Stomach (tissue), 4 donors: ENCODE measurements around the gene CCDC24.

ENCODE experiments used
- EP300 ChIP-seq: sonication (generic); formaldehyde crosslinking; IDR thresholded peaks from one replicate; pipeline ENCODE4 v1.6.1; 2017; ENCODE audit warnings: antibody characterized with exemption
- POLR2A ChIP-seq, 4 donors: fragments of 450-650 bp; IDR thresholded peaks; one replicate each; pipeline ENCODE4 v1.6.1; 2016; ENCODE audit warnings: antibody characterized with exemption in 4 of 4, control low read depth in 2 of 4, mild to moderate bottlenecking in 1 of 4, moderate library complexity in 1 of 4
- TF ChIP-seq, protein P1 (sequence below), 7 experiments: fragments of 450-650 bp in 4 of 7; fragments of 200-600 bp in 3 of 7; sonication (generic) in 3 of 7; IDR thresholded peaks; one replicate each; pipeline ENCODE4 v1.5.1; 2016 to 2019; ENCODE audit warnings: antibody characterized with exemption in 7 of 7, control low read depth in 2 of 7, mild to moderate bottlenecking in 1 of 7

DNA sequence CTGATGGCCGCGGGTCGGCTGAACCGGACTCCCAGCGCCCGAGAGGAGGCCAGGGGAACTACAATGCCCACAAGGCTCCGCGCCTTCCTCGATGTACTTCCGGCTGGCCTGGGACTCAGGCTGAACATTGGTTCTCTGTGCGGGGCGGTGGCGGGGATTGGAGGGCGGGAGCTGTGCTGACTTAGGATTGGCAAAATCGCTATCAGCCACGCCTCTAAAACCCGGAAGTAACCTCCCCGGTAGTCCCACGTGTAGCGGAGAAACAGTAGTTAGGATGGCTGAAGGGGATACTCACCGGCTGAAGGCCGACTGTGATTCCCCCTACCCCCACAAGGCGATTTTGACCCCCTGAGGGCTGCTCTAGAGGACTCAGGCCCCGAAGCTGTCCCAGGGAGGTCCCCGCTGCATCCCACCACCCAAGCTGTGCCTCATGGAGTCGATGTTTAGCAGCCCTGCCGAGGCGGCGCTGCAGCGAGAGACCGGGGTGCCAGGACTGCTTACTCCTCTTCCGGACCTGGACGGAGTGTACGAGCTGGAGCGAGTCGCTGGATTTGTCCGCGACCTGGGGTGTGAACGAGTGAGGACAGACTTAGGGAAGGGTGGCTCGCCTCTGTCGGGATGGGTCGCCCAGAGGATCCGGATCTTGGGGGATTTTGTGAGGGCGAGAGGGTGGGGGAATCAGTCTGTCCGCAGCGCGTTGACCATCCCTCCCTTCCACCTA lies 21.5 kb upstream of the CCDC24 start, which contains the start of gene DPH2:
- TF ChIP-seq, protein P1, sequence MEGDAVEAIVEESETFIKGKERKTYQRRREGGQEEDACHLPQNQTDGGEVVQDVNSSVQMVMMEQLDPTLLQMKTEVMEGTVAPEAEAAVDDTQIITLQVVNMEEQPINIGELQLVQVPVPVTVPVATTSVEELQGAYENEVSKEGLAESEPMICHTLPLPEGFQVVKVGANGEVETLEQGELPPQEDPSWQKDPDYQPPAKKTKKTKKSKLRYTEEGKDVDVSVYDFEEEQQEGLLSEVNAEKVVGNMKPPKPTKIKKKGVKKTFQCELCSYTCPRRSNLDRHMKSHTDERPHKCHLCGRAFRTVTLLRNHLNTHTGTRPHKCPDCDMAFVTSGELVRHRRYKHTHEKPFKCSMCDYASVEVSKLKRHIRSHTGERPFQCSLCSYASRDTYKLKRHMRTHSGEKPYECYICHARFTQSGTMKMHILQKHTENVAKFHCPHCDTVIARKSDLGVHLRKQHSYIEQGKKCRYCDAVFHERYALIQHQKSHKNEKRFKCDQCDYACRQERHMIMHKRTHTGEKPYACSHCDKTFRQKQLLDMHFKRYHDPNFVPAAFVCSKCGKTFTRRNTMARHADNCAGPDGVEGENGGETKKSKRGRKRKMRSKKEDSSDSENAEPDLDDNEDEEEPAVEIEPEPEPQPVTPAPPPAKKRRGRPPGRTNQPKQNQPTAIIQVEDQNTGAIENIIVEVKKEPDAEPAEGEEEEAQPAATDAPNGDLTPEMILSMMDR (IDR thresholded peaks at IDR 0.05), result peak in 3 of 7 experiments; percentile 3 to 41 (median 38)
- TF ChIP-seq EP300 (no peak), POLR2A (IDR thresholded peaks at IDR 0.05) (no peak)
